Rectal smooth muscle tissue (tissue), 1 donor: ENCODE data around the gene ALPI.

ENCODE experiments used
- H3K27ac ChIP-seq: one replicate; pipeline ENCODE4 v1.7.0; 2013; ENCODE audit warnings: low read depth, low read length, inconsistent platforms
- H3K27me3 ChIP-seq: one replicate; pipeline ENCODE4 v1.7.0; 2013; ENCODE audit warnings: low read length; ENCODE audit not compliant: control insufficient read depth, insufficient read depth
- H3K36me3 ChIP-seq: one replicate; pipeline ENCODE4 v1.7.0; 2013; ENCODE audit warnings: low read length; ENCODE audit not compliant: control insufficient read depth, insufficient read depth
- H3K4me1 ChIP-seq: one replicate; pipeline ENCODE4 v1.7.0; 2013; ENCODE audit warnings: low read length; ENCODE audit not compliant: control insufficient read depth, insufficient read depth
- H3K4me3 ChIP-seq: one replicate; pipeline ENCODE4 v1.7.0; 2013; ENCODE audit warnings: low read length
- H3K9ac ChIP-seq: one replicate; pipeline ENCODE4 v1.7.0; 2013; ENCODE audit warnings: low read length

Gene ALPI

GRCh38 chr2:232496501-232497270 is 40.7 kb downstream of the ALPI start:
- H3K27me3 ChIP-seq = no peaks in the 10 kb centered on the region
- H3K27ac ChIP-seq = no peak overlapping the region
- no peaks in the 10 kb centered on the region for H3K4me1 ChIP-seq
- H3K36me3 ChIP-seq = no peaks in the 10 kb centered on the region
- H3K4me3 ChIP-seq = no peak overlapping the region
- no peak overlapping the region for H3K9ac ChIP-seq

GRCh38 chr2:232497348-232497747 is 41.4 kb downstream of the ALPI start:
- no peak overlapping the region for H3K4me3 ChIP-seq
- no peak overlapping the region for H3K9ac ChIP-seq

DNA sequence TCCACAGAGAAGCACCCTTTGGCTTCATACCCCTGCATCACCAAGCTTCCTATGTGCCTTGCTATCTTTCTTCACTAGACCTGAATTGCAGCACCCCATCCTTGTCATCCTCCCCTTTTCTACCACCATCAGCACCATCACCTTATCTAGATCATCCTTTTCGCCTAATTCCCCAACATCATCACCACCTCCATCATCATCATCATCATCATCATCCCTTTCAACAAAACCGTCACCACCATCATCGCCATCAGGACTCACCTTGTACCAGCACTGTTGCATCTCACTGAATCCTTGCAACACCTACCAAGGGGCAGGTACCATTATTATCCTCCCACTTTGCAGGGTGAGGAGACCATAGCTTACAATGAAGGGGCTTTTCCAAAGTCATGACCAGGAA is 42.5 kb downstream of the ALPI start:
- H3K27me3 ChIP-seq = no peaks in the 10 kb centered on the region

More at GRCh38 chr2:232497348-232497747, 41.4 kb downstream of the ALPI start:
- Histone ChIP-seq H3K27me3 (no peaks in the 10 kb centered on the region), H3K4me1 (no peaks in the 10 kb centered on the region), H3K36me3 (no peaks in the 10 kb centered on the region), H3K27ac (no peak overlapping the region)

DNA sequence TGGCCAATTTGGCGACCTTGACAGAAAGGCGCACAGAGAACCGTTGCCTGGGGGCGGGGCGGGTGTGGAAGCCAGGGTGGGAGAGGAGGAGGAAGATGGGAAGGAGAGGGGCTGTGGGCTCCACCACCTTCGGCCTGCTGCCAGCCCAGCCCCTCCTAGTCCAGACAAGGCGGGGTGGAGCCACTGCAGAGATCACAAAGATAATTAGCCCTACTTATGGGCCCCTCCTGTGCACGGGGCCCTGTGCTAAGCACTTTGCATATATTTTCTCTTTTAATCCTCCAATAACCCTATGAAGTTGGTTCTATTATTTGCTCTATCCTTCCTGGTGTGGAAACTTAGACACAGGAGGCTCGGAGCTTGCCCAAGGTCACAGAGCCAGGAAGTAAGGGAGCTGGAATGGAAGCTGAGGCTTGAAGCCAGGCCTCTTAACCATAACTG is 45.4 kb downstream of the ALPI start:
- peaks cover 2% of the 10 kb centered on the region for H3K27me3 ChIP-seq
- no peaks in the 10 kb centered on the region for H3K36me3 ChIP-seq
- H3K9ac ChIP-seq = no peak overlapping the region
- H3K4me1 ChIP-seq = no peaks in the 10 kb centered on the region
- H3K4me3 ChIP-seq = no peak overlapping the region
- H3K27ac ChIP-seq = no peak overlapping the region

More for the DNA sequence above, 42.5 kb downstream of the ALPI start:
- H3K9ac ChIP-seq = no peak overlapping the region
- H3K4me3 ChIP-seq = no peak overlapping the region
- no peaks in the 10 kb centered on the region for H3K4me1 ChIP-seq
- H3K36me3 ChIP-seq = no peaks in the 10 kb centered on the region
- H3K27ac ChIP-seq = no peak overlapping the region

DNA sequence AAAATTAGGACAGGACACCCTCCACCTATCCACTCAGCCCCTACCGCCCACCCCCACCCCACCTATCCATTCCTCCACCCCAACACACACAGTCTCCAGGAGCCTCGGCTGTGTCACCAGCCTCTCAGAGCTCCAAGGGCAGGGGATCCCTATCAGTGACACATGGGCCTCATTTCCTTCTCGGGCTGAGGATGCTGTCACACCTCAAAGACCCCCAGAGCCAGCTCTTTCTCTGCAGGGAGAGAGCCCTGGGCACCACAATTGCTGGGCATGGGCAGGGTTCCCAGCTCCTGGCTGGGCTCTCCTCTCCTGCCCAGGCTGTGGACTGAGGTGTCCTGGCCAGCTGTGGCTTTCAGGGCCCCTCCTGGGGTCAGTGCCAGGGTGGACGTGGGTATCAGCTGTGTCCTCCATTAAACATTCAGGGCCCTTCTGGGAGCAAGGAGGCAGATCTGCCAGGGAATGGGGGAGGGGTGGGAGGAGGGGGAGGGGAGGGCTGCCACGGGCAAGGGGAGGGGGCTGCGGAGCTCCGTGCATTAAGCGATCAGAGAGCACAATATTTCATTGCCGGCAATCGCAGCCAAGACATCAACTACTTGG is 45.9 kb downstream of the ALPI start:
- H3K4me3 ChIP-seq = no peak overlapping the region
- H3K27ac ChIP-seq = no peak overlapping the region
- H3K9ac ChIP-seq = no peak overlapping the region
- no peaks in the 10 kb centered on the region for H3K36me3 ChIP-seq
- peaks cover 2% of the 10 kb centered on the region for H3K27me3 ChIP-seq
- no peaks in the 10 kb centered on the region for H3K4me1 ChIP-seq

DNA sequence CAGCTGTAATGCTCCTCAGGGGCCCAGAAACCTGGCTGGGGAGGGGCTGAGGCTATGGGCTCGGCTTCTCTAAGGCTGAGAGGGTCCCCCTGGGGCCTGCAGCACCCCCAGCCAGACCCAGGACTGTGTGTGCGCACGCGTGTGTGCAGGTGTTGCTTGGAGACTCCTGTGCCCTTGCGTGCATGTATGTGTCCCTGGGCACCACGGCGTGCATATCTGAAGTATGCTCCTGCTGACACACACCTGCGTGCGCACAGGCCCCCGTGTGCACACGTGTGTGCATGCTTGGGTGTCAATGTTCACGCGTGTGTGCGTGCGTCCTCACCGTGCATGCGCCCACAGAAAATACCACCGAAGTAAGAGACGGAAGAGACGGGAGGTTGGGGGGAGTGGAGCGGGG is 46.6 kb downstream of the ALPI start:
- H3K36me3 ChIP-seq = no peaks in the 10 kb centered on the region
- no peak overlapping the region for H3K27ac ChIP-seq
- H3K4me3 ChIP-seq = no peak overlapping the region
- peaks cover 2% of the 10 kb centered on the region for H3K27me3 ChIP-seq
- H3K9ac ChIP-seq = no peak overlapping the region
- H3K4me1 ChIP-seq = no peaks in the 10 kb centered on the region

- Histone ChIP-seq H3K9ac (peak overlapping the region; percentile 7), H3K36me3 (no peaks in the 10 kb centered on the region), H3K4me3 (peak overlapping the region; percentile 51), H3K27ac (no peak overlapping the region), H3K27me3 (peaks cover 2% of the 10 kb centered on the region), H3K4me1 (no peaks in the 10 kb centered on the region)
Measured at GRCh38 chr2:232502911-232503808, 47.2 kb downstream of the ALPI start.

DNA sequence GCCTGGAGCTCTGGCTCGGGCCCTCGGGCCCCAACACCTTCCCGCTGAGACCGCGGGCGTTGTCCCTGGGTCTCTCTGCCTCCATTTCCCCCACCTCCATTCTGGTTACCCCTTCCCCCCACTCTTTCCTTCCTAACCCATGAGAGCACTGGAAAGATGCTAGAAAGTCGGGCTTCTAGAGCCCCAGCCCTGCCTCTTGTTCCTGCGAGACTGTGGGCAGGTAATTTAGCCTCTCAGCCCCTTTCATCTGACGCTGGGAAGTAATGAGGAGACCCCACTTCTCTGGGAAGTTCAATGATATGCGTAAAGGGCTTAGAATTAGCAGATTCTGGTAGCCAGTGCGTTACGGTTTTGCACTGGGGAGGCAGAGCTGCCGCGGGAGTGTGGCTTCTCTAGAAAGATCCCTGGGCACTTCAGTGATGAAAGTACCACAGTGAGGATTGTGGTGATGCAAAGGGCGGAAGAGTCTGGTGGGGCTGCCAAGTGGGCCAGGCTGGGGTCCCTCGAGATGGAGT is 47.9 kb downstream of the ALPI start:
- H3K27me3 ChIP-seq = peaks cover 5% of the 10 kb centered on the region
- H3K4me3 ChIP-seq = peak overlapping the region; percentile 51
- no peaks in the 10 kb centered on the region for H3K36me3 ChIP-seq
- no peak overlapping the region for H3K27ac ChIP-seq
- H3K4me1 ChIP-seq = no peaks in the 10 kb centered on the region
- peak overlapping the region; percentile 7 for H3K9ac ChIP-seq

GRCh38 chr2:232504438-232504837 is 48.5 kb downstream of the ALPI start:
- Histone ChIP-seq H3K4me1 (no peaks in the 10 kb centered on the region), H3K36me3 (no peaks in the 10 kb centered on the region), H3K4me3 (no peak overlapping the region), H3K27me3 (peaks cover 5% of the 10 kb centered on the region), H3K9ac (no peak overlapping the region), H3K27ac (no peak overlapping the region)

GRCh38 chr2:232505856-232506255 is 49.9 kb downstream of the ALPI start:
- no peak overlapping the region for H3K27ac ChIP-seq
- peaks cover 5% of the 10 kb centered on the region for H3K27me3 ChIP-seq
- no peaks in the 10 kb centered on the region for H3K4me1 ChIP-seq
- H3K36me3 ChIP-seq = no peaks in the 10 kb centered on the region
- H3K4me3 ChIP-seq = no peak overlapping the region
- H3K9ac ChIP-seq = no peak overlapping the region

DNA sequence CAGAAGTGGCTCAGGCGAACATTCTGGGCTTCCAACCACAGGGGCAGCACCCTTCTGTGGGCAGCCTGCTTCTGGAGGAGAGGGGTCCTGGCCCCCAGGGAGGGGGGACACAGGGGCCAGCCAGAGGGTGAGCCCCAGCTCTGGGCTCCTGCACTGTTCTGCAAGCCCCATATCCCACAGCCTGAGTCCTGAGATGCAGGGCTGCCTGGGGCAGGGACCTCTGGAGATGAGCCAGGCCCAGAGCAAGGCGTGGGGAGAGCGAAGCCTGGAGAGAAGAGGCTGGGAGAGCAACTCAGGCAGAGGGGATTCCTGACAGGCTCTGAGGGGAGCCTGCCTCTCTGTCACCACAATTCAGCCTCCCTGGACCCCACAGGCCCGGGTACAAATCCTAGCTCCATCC is 50.8 kb downstream of the ALPI start:
- Histone ChIP-seq H3K4me3 (no peak overlapping the region), H3K9ac (no peak overlapping the region), H3K4me1 (no peaks in the 10 kb centered on the region), H3K36me3 (no peaks in the 10 kb centered on the region), H3K27me3 (peaks cover 5% of the 10 kb centered on the region), H3K27ac (no peak overlapping the region)

GRCh38 chr2:232508251-232508650 is 52.3 kb downstream of the ALPI start:
- no peak overlapping the region for H3K4me3 ChIP-seq
- H3K27ac ChIP-seq = no peak overlapping the region
- no peaks in the 10 kb centered on the region for H3K36me3 ChIP-seq
- no peaks in the 10 kb centered on the region for H3K4me1 ChIP-seq
- H3K27me3 ChIP-seq = peaks cover 5% of the 10 kb centered on the region
- no peak overlapping the region for H3K9ac ChIP-seq
